Ectodermal cell (in vitro differentiated cells): ENCODE results near the gene FXR2.

Experiments
- H3K27ac ChIP-seq: 2 replicates; pipeline ENCODE4 v1.7.0; 2013; ENCODE audit warnings: mild to moderate bottlenecking, low read depth, low read length; ENCODE audit not compliant: insufficient read depth, poor library complexity, severe bottlenecking
- H3K27me3 ChIP-seq: 2 replicates; pipeline ENCODE4 v1.7.0; 2013; ENCODE audit warnings: mild to moderate bottlenecking, low read length; ENCODE audit not compliant: insufficient read depth, control insufficient read depth, poor library complexity, severe bottlenecking
- H3K36me3 ChIP-seq: one replicate; pipeline ENCODE4 v1.7.0; 2013; ENCODE audit warnings: low read length; ENCODE audit not compliant: control insufficient read depth, insufficient read depth
- H3K4me1 ChIP-seq: one replicate; pipeline ENCODE4 v1.7.0; 2013; ENCODE audit warnings: low read length; ENCODE audit not compliant: control insufficient read depth, insufficient read depth
- H3K4me3 ChIP-seq: 2 replicates; pipeline ENCODE4 v1.7.0; 2013; ENCODE audit warnings: low read depth, low read length, control low read depth; ENCODE audit not compliant: insufficient read depth
- H3K9me3 ChIP-seq: 2 replicates; pipeline ENCODE4 v1.7.0; 2013; ENCODE audit warnings: mild to moderate bottlenecking, low read length, moderate library complexity; ENCODE audit not compliant: control insufficient read depth
- WGBS, 2 experiments: methylation state at CpG; one replicate each; pipeline ENCODE4 v1.1.7; 2013; ENCODE audit warnings: missing lambda C conversion rate in 2 of 2; 5-methylcytosine and 5-hydroxymethylcytosine counted together

FXR2 gene

DNA sequence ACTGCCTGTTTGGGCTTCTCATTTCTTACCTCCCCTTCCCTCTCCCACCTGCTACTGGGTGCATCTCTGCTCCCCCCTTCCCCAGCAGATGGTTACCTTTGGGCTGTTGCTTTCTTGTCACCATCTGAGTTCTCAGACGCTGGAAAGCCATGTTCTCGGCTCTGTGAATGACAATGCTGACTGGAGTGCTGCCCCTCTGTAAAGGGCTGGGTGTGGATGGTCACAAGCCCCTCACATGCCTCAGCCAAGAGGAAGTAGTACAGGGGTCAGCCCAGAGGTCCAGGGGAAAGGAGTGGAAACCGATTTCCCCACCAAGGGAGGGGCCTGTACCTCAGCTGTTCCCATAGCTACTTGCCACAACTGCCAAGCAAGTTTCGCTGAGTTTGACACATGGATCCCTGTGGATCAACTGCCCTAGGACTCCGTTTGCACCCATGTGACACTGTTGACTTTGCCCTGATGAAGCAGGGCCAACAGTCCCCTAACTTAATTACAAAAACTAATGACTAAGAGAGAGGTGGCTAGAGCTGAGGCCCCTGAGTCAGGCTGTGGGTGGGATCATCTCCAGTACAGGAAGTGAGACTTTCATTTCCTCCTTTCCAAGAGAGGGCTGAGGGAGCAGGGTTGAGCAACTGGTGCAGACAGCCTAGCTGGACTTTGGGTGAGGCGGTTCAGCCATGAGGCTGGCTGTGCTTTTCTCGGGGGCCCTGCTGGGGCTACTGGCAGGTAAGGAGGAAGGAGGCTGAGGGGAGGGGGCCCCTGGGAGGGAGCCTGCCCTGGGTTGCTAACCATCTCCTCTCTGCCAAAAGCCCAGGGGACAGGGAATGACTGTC lies 35.5 kb downstream of the FXR2 start, which contains the start of gene CD68:
CD68 (plus strand) TSS at position 638 of the 833 bp plus-strand sequence; CDS start at position 678, 40 bp downstream.
- WGBS, 2 experiments, result 58% methylated on average over 7 of the region's 7 CpGs
- H3K4me3 ChIP-seq, result no peak within 1 kb of the TSS
- peaks cover 39% of the 10 kb centered on the region for H3K36me3 ChIP-seq
- peak within 1 kb of the TSS; percentile 67 for H3K27ac ChIP-seq
- no peaks in the 10 kb centered on the region for H3K9me3 ChIP-seq
- peaks cover 8% of the 10 kb centered on the region for H3K4me1 ChIP-seq
- H3K27me3 ChIP-seq, result no peaks in the 10 kb centered on the region

DNA sequence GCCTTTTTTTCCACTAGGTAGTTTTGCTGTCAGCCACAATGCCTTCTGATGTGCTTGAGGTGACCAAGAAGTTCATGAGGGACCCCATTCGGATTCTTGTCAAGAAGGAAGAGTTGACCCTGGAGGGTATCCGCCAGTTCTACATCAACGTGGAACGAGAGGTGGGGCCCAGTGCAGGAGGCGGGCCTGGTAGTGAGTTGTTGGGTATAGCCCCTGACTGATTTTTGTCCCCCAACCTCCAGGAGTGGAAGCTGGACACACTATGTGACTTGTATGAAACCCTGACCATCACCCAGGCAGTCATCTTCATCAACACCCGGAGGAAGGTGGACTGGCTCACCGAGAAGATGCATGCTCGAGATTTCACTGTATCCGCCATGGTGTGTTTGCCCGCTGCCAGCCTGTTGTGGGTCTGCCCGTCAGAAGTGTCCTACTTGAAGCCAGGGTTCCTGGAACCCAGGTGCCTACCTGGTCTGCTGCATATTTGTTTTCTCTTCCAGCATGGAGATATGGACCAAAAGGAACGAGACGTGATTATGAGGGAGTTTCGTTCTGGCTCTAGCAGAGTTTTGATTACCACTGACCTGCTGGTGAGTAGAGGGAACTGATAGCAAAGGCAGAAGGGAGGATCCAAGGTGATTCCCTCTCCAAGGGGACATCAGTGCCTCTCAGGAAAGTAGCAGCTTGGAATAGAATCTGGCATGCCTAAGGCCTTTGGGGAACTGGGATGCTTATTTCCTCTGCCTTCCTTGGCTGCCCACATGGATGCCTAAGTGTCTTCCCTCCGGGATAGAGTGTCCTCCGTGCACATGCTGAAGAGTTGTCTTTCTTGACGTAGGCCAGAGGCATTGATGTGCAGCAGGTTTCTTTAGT lies 37.1 kb downstream of the FXR2 start:
- H3K4me3 ChIP-seq, result no peak overlapping the region
- H3K27me3 ChIP-seq, result no peaks in the 10 kb centered on the region
- H3K4me1 ChIP-seq, result peaks cover 8% of the 10 kb centered on the region
- no peaks in the 10 kb centered on the region for H3K9me3 ChIP-seq
- peaks cover 44% of the 10 kb centered on the region for H3K36me3 ChIP-seq
- no peak overlapping the region for H3K27ac ChIP-seq
- 95 to 96% methylated on average over 17 of the region's 17 CpGs for whole genome bisulfite sequencing, 2 experiments

DNA sequence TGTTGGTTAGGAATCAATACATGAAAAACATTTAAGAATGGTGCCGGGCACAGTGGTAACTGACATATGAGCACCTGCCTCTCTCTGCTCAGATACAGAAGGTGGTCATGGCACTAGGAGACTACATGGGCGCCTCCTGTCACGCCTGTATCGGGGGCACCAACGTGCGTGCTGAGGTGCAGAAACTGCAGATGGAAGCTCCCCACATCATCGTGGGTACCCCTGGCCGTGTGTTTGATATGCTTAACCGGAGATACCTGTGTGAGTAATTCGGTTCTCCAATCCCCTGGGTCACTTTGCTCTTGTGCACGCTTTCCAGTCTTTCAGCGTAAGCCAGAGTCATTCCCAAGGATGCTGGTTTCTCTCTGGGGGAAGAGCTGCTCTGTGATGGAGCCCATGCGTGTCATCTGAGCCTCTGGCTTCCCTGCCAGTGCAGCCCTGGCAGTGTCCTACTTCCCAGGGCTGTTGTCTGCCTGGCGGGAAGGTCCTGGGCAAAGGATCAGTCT lies 38.2 kb downstream of the FXR2 start:
- Histone ChIP-seq H3K36me3 (peaks cover 44% of the 10 kb centered on the region), H3K9me3 (no peaks in the 10 kb centered on the region), H3K27ac (no peak overlapping the region), H3K4me3 (no peak overlapping the region), H3K27me3 (no peaks in the 10 kb centered on the region), H3K4me1 (peaks cover 13% of the 10 kb centered on the region)
- 96% methylated on average over 14 of the region's 14 CpGs for WGBS, 2 experiments

DNA sequence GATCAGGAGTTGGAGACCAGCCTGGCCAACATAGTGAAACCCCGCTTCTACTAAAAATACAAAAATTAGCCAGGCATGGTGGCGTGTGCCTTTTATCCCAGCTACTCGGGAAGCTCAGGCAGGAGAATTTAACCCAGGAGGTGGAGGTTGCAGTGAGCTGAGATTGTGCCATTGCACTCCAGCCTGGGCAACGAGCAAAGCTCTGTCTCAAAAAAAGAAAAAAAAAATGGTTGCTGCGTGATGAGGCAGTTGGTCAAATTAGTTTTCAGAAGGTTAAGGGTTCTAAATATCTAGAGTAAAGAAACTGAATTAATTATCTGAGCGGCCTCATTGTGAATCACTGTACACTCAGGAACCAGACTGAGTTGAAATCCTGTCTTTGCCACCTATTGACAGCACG lies 38.7 kb downstream of the FXR2 start:
- peak overlapping the region; percentile 33 for H3K27ac ChIP-seq
- H3K4me3 ChIP-seq, result no peak overlapping the region
- H3K4me1 ChIP-seq, result peaks cover 16% of the 10 kb centered on the region
- WGBS, 2 experiments, result 92 to 95% methylated on average over 7 of the region's 7 CpGs
- no peaks in the 10 kb centered on the region for H3K9me3 ChIP-seq
- H3K36me3 ChIP-seq, result peaks cover 48% of the 10 kb centered on the region
- no peaks in the 10 kb centered on the region for H3K27me3 ChIP-seq

DNA sequence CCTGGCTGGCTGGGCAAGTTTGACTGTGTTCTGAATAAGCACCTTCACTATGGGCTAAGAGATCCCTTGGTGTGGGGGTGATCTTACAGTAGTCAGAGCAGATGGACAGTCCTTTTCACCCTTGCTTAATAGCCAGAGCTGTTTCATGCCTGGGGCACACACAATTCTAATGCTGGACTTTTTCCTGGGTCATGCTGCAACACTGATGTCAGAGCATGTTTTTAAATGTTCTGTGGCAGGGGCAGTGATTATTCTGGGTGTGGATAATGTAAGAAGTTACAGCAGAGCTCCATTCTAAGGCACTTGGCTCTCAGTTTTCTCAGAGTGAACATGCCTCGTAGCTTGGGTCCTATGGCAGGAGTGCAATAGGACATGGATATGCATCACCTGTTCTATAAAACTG lies 39.2 kb downstream of the FXR2 start:
- Histone ChIP-seq H3K27ac (no peak overlapping the region), H3K4me1 (peaks cover 16% of the 10 kb centered on the region), H3K27me3 (no peaks in the 10 kb centered on the region), H3K36me3 (peaks cover 53% of the 10 kb centered on the region), H3K4me3 (peak overlapping the region; percentile 21), H3K9me3 (no peaks in the 10 kb centered on the region)
- WGBS, 2 experiments, result 93 to 95% methylated on average over 1 of the region's 1 CpG

DNA sequence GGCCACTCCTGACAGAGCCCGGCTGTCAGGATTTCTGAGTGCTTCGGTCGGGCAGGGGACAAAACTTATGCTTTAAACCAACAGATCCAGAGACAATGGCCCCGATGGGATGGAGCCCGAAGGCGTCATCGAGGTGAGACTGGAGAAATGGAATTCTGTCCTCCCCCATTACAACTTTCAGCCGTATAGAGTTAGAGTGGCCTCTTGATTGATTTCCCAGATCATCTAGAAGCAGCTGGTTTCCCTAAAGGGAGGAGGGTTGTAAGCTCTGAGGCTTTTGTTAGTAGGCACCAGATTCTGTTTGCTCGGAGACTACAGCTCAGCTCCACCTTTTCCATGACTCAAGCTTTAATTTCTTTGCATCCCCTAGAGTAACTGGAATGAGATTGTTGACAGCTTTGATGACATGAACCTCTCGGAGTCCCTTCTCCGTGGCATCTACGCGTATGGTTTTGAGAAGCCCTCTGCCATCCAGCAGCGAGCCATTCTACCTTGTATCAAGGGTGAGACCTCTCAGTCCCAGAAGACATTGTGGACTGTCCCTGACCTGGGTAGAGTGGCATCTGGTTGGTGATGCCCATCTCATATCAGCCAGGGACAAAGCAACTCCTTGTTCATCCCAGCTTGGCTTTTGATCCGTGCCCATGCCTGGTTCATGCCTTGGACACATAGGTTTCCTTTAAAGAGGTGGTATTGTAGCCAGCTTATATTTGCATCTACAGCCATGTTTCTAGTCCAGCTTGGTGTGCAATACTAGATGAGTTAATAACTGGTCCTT lies 40.3 kb downstream of the FXR2 start:
- Histone ChIP-seq H3K27ac (peak overlapping the region; percentile 62), H3K4me1 (peaks cover 16% of the 10 kb centered on the region), H3K36me3 (peaks cover 59% of the 10 kb centered on the region), H3K27me3 (no peaks in the 10 kb centered on the region), H3K4me3 (peak overlapping the region; percentile 97), H3K9me3 (no peaks in the 10 kb centered on the region)
- 48 to 49% methylated on average over 15 of the region's 15 CpGs for WGBS, 2 experiments

DNA sequence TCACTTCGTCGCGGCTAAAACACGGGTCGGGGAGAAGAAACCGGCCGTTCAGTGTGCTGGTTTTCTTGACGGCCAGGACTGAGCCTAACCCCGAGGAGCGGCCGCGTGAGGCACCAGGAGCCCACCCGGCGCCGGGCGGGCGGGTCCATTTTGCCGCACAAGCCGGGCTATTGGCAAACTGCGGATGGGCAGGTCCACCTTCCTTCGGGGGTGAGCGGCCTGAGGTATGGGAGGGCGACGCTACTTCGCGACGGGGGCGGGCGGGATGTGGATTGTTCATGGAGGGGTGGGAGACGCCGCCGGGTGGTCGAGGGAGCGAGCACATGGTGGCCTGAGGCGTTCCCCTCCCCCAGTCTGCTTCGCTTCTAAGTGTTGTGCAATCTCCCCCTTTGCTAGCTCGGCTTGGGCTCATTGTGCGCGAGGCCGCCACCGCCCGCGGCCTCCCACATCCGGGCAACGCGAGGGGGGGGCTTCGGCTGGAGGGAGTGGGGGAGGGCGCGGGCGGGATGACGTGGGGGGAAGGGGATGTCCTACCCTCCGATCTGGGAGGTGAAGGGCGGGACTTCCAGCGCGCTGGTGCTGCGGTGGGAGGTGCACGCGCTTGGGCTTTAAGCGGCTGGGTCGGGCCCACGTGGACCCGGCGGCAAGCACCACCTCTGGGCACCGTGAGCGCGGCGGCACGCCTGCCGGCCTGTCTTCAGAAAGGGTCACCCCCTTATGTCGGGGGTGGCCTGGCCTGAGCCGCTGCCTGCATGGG lies 41.2 kb downstream of the FXR2 start:
- H3K36me3 ChIP-seq, result peaks cover 61% of the 10 kb centered on the region
- H3K9me3 ChIP-seq, result no peaks in the 10 kb centered on the region
- no peaks in the 10 kb centered on the region for H3K27me3 ChIP-seq
- H3K27ac ChIP-seq, result peak overlapping the region; percentile 92
- peaks cover 16% of the 10 kb centered on the region for H3K4me1 ChIP-seq
- H3K4me3 ChIP-seq, result peak overlapping the region; percentile 97
- WGBS, 2 experiments, result 0% methylated on average over 71 of the region's 71 CpGs

DNA sequence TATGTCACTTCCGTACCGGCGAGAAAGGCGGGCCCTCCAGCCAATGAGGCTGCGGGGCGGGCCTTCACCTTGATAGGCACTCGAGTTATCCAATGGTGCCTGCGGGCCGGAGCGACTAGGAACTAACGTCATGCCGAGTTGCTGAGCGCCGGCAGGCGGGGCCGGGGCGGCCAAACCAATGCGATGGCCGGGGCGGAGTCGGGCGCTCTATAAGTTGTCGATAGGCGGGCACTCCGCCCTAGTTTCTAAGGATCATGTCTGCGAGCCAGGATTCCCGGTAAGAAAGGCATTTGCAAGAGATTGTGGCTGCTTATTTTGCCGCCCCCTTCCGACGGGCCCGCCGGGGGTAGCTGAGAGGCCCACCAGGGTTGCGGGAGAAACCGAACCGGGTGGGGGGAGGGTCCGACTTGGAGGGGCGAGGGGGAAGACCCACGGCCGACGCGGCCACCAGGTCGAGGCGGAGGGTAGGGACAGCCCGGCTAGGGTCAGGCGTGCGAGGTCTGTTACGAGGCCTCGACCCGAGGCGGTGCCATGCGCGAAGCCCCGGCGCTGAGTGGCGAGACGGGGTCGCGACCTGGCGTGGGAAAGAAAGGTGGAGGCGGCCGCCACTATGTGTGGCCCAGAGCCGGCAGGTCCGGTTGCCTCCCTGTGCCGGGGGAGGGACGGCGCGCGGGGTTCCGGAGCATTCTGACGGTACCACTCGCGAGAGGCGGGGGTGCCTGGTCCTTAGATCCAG lies 41.9 kb downstream of the FXR2 start:
- 0 to 1% methylated on average over 73 of the region's 73 CpGs for WGBS, 2 experiments
- Histone ChIP-seq H3K4me1 (peaks cover 16% of the 10 kb centered on the region), H3K9me3 (no peaks in the 10 kb centered on the region), H3K36me3 (peaks cover 57% of the 10 kb centered on the region), H3K27ac (peak overlapping the region; percentile 92), H3K4me3 (peak overlapping the region; percentile 97), H3K27me3 (no peaks in the 10 kb centered on the region)

DNA sequence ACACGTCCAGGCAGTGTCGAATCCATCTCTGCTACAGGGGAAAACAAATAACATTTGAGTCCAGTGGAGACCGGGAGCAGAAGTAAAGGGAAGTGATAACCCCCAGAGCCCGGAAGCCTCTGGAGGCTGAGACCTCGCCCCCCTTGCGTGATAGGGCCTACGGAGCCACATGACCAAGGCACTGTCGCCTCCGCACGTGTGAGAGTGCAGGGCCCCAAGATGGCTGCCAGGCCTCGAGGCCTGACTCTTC lies 42.4 kb downstream of the FXR2 start:
- no peaks in the 10 kb centered on the region for H3K9me3 ChIP-seq
- H3K27ac ChIP-seq, result peak overlapping the region; percentile 88
- 1% methylated on average over 11 of the region's 11 CpGs for WGBS, 2 experiments
- H3K4me1 ChIP-seq, result peaks cover 16% of the 10 kb centered on the region
- peaks cover 53% of the 10 kb centered on the region for H3K36me3 ChIP-seq
- H3K4me3 ChIP-seq, result peak overlapping the region; percentile 97
- no peaks in the 10 kb centered on the region for H3K27me3 ChIP-seq
